ENCODE measurements around the gene TDP1. TPM values are rescaled to one million over a fixed set of nuclear protein-coding genes. Genes with fewer than 3 reads are reported as not detected.

TDP1 gene
- total RNA-seq, 1 donor from 2014 or later: 10.8 TPM

DNA sequence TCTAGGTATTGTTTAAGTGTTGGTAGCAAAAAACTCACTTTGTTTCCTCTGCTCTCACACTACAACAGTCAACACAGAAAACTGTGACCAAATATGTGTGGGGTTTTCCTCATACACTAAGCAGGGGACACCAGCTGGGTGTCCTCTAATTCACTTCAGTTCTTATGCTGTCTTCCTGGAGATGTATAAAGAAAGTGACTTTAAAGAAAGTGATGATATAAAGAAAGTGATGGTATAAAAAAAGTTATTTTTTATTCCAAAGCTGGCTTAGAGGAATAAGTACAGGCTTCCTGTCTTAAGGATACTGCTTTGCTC lies 31.4 kb downstream of the TDP1 start:
- no peak for DNase-seq (ENCODE audit: extremely low spot score in 2 of 2)
- intact Hi-C loops (cut with DNase I): no loop called here
- no peaks in the 10 kb centered on the region for H3K9me3 ChIP-seq
- H3K4me3 ChIP-seq: no peak overlapping the region
- H3K36me3 ChIP-seq: peaks cover 0 to 22% of the 10 kb centered on the region in 2 donors
- no peak for TF ChIP-seq POLR2A (IDR thresholded peaks at IDR 0.05)
- no peaks in the 10 kb centered on the region for H3K4me1 ChIP-seq
- no peak overlapping the region for H3K27ac ChIP-seq
- H3K27me3 ChIP-seq: no peaks in the 10 kb centered on the region

DNA sequence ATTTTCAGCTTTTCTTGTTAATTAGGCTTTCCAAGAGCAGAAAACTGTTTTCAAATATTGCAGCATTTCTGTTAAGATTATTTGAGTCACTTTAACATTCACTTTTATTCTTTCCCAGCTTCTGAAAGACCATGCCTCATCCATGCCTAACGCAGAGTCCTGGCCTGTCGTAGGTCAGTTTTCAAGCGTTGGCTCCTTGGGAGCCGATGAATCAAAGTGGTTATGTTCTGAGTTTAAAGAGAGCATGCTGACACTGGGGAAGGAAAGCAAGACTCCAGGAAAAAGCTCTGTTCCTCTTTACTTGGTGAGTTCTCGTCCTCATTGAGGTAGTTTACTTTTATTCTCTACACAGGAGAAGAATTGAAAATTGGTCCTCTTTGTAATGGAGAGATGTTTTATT lies 33.1 kb downstream of the TDP1 start:
- no peaks in the 10 kb centered on the region for H3K9me3 ChIP-seq
- no peak for DNase-seq (ENCODE audit: extremely low spot score in 2 of 2)
- intact Hi-C loops (cut with DNase I): no loop called here
- H3K4me3 ChIP-seq: no peak overlapping the region
- H3K27me3 ChIP-seq: no peaks in the 10 kb centered on the region
- no peak overlapping the region for H3K27ac ChIP-seq
- TF ChIP-seq, protein P1, sequence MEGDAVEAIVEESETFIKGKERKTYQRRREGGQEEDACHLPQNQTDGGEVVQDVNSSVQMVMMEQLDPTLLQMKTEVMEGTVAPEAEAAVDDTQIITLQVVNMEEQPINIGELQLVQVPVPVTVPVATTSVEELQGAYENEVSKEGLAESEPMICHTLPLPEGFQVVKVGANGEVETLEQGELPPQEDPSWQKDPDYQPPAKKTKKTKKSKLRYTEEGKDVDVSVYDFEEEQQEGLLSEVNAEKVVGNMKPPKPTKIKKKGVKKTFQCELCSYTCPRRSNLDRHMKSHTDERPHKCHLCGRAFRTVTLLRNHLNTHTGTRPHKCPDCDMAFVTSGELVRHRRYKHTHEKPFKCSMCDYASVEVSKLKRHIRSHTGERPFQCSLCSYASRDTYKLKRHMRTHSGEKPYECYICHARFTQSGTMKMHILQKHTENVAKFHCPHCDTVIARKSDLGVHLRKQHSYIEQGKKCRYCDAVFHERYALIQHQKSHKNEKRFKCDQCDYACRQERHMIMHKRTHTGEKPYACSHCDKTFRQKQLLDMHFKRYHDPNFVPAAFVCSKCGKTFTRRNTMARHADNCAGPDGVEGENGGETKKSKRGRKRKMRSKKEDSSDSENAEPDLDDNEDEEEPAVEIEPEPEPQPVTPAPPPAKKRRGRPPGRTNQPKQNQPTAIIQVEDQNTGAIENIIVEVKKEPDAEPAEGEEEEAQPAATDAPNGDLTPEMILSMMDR (IDR thresholded peaks at IDR 0.05): no peak
- TF ChIP-seq POLR2AphosphoS5 (IDR thresholded peaks at IDR 0.05; ENCODE audit: insufficient read depth in 1 of 2, low read depth in 1 of 2): no peak
- no peak for TF ChIP-seq POLR2A (IDR thresholded peaks at IDR 0.05)
- peaks cover 0 to 29% of the 10 kb centered on the region in 2 donors for H3K36me3 ChIP-seq
- no peaks in the 10 kb centered on the region for H3K4me1 ChIP-seq

DNA sequence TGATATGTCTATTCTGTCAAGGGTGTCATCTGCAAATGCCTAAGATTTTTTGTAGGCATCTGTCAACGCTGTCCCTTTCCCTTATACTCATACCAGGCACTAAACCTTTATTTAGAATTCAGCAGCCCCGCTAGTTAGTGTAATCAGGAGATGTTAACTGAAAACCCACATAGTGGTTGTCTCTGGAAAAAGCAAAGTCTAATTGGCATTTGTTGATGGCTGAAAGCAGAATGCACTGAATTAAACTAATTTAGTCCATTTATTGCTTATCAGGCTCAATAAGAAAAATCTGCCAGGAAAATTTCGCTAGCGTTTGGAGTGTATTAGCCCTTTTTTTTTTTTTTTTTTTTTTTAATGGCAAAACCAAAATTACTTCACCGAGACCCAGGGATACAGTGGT lies 34.5 kb downstream of the TDP1 start:
- H3K36me3 ChIP-seq: peaks cover 0 to 34% of the 10 kb centered on the region in 2 donors
- no peaks in the 10 kb centered on the region for H3K27me3 ChIP-seq
- no peaks in the 10 kb centered on the region for H3K4me1 ChIP-seq
- intact Hi-C loops (cut with DNase I): no loop called here
- H3K9me3 ChIP-seq: no peaks in the 10 kb centered on the region
- TF ChIP-seq, protein P1 (IDR thresholded peaks at IDR 0.05): no peak
- TF ChIP-seq POLR2AphosphoS5 (IDR thresholded peaks at IDR 0.05; ENCODE audit: insufficient read depth in 1 of 2, low read depth in 1 of 2) (no peak), POLR2A (IDR thresholded peaks at IDR 0.05) (no peak)
- no peak for DNase-seq (ENCODE audit: extremely low spot score in 2 of 2)
- H3K4me3 ChIP-seq: no peak overlapping the region
- H3K27ac ChIP-seq: no peak overlapping the region

DNA sequence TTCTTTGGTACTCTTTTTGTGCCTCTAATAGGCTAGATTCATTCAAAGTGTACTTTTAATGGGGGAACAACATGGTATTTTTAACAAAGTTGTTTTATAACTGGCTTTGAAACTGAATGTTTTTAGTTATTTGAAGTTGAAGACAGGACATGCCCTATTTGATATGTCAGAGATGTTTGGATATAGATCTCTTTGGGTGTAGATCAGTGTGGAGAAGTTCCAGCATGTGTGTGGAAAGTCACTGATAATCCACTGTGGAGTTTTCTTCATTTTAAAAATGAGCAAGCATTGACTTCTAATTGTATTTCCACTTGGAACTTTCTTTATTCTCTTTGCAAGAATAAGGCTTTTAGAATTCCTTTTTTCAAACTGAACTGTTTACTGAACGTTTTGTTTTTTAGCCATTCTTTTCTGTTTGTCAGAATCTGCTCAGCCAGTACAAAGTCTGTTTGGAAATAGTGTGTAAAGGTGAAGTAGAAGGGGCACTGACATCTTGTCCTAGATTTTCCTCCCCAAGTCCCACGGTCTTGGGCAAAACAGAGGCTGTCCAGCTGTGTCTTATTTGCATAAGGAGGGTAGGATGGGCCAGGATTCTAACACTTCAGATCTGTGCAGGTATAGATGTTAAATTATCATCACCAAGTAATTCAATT lies 35.0 kb downstream of the TDP1 start:
- H3K9me3 ChIP-seq: no peaks in the 10 kb centered on the region
- peaks cover 0 to 34% of the 10 kb centered on the region in 2 donors for H3K36me3 ChIP-seq
- intact Hi-C loops (cut with DNase I): no loop called here
- TF ChIP-seq POLR2A (IDR thresholded peaks at IDR 0.05): no peak
- H3K27me3 ChIP-seq: no peaks in the 10 kb centered on the region
- H3K4me1 ChIP-seq: no peaks in the 10 kb centered on the region
- no peak for DNase-seq (ENCODE audit: extremely low spot score in 2 of 2)
- no peak overlapping the region for H3K27ac ChIP-seq
- no peak overlapping the region for H3K4me3 ChIP-seq

DNA sequence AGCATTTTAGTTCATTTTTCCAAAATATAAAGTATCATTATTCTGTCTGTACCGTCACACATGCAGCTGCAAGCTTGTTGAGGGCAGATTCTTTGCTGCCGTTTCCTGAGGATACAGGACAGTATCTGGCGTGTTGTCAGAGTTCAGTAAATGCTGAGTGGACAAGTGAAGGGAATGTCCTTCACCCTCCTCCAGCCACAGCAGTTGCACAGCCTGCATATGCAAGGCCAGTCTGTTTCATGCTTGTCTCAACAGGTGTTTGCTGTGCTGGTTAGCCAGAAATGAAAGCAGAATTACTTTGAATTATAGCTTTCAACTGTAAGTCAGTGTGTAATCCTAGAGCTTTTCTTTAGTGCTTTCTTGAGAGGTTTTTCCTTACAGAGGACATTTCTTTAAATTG lies 36.5 kb downstream of the TDP1 start:
- Histone ChIP-seq H3K9me3 (no peaks in the 10 kb centered on the region), H3K4me3 (no peak overlapping the region), H3K27me3 (no peaks in the 10 kb centered on the region), H3K4me1 (no peaks in the 10 kb centered on the region), H3K36me3 (peaks cover 0 to 21% of the 10 kb centered on the region in 2 donors), H3K27ac (no peak overlapping the region)
- TF ChIP-seq, protein P1 (IDR thresholded peaks at IDR 0.05): no peak
- TF ChIP-seq POLR2AphosphoS5 (IDR thresholded peaks at IDR 0.05; ENCODE audit: insufficient read depth in 1 of 2, low read depth in 1 of 2) (no peak), POLR2A (IDR thresholded peaks at IDR 0.05) (no peak)
- intact Hi-C loops (cut with DNase I): no loop called here
- DNase-seq (ENCODE audit: extremely low spot score in 2 of 2): no peak

DNA sequence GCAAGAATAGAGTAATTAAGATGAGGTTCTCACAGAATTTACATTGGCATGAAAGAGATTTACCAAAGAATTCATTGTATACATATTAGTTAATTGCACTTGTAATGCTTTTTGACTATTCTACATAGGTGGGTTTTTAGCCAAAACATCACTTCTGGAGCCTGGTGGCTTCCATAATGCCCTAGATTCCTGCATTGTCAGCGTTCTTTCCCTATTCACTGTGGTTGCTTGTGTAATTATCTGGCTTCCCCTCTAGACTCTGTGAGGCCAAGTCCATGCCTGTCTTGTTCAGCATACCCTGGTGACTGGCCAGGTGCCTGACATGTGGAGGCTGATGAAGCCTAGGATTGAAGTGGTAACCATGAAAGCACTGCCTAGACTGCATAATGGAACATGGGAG lies 41.2 kb downstream of the TDP1 start:
- no peak for DNase-seq (ENCODE audit: extremely low spot score in 2 of 2)
- Histone ChIP-seq H3K27me3 (no peaks in the 10 kb centered on the region), H3K27ac (no peak overlapping the region), H3K36me3 (peaks cover 0 to 12% of the 10 kb centered on the region in 2 donors), H3K4me3 (no peak overlapping the region), H3K4me1 (no peaks in the 10 kb centered on the region), H3K9me3 (no peaks in the 10 kb centered on the region)
- TF ChIP-seq, protein P1 (IDR thresholded peaks at IDR 0.05): no peak
- TF ChIP-seq POLR2A (IDR thresholded peaks at IDR 0.05): no peak
- TF ChIP-seq POLR2AphosphoS5 (IDR thresholded peaks at IDR 0.05; ENCODE audit: insufficient read depth in 1 of 2, low read depth in 1 of 2): no peak
- intact Hi-C loops (cut with DNase I): no loop called here

All from vagina (tissue), 2 donors.